Erythroblast (primary cell): ENCODE data around the gene PPAT.

Experiments
- GATA1 ChIP-seq: IDR thresholded peaks from 2 replicates; pipeline ENCODE4 v1.6.1; 2011; ENCODE audit warnings: low read depth, mild to moderate bottlenecking, control low read depth, low read length, moderate library complexity
- POLR2A ChIP-seq: IDR thresholded peaks from 2 replicates; pipeline ENCODE4 v1.6.1; 2011; ENCODE audit warnings: mild to moderate bottlenecking, low read length

- TF ChIP-seq POLR2A (no peak), GATA1 (no peak)
Measured at GRCh38 chr4:56424176-56424575, 11.2 kb downstream of the PPAT start.
